ENCODE results near the gene RABGAP1L.
"Not testable (repeated sequence)": the region's sequence is repeated elsewhere in the genome, so short reads cannot be mapped to it uniquely, and the experiment has no call there.

The RABGAP1L gene

GRCh38 chr1:174623324-174624035, 464.2 kb downstream of the RABGAP1L start:
- no peak for DNase-seq

DNA sequence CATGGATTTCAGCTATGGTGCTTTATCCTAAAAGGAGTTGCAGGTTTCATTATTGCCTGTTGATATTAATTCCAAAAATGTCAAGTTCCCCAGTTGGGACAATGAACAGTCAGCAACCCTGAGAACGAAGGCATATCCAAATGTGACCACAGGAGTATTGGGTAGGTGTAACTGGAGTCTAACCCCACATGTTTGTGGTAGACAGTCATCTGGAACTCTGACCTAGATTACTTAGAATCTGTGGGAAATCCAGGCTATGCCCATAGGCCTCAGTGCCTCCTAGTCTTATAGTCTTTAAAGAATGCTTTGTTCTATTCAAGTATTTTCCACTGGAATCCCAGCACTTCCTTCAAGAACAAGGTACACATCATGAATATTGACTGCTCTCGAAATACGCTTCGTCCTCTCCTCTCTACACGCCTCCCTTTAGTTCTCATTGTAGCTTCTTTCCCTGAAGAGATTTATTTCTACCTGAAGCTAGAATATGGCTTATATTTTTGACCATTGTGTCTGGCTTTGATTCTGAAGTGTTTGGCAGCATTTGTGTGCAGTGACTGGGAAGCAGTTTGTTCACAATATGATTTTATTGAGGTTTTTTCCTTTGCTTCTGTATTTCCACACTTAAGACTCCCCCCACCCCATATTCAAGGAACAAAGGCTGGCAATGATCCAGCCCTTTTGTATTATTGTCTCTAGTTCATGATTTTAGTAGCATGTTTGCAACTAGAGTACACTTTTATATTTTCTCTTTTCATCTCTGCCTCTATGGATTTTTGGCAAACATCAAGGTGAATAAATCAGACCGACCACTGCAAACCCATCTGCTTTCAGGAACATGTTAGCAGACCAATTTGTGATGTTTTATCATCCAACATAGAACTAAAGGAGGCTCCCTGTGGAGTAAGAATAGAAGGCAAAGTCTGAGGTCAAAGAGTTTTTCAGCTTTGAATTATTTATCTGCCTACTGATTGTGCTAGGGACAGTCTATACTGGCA, 467.0 kb downstream of the RABGAP1L start:
- DNase-seq, result no peak

GRCh38 chr1:174637487-174637886, 478.2 kb downstream of the RABGAP1L start:
- no peak for DNase-seq

DNA sequence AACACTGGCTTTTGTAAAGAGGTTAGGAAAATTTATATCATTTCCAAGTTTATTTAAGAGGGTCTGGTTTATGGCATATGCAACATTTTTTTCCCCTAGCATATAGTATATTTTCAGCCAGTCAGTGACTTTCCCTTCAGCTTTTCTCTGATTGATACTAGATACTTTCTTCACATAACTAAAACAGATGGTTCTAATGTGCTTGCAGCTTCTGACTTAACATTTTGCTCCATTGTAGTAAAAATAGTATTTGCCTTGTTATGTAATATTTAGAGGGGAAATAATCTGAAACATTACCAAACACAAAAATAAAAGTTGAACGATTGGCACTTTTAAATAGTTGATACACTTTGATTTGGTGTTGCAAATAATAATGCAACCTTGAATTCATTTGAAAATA, 480.1 kb downstream of the RABGAP1L start:
- DNase-seq, result no peak

- no peak for DNase-seq
These were observed 481.5 kb downstream of the RABGAP1L start for GRCh38 chr1:174640783-174641182.

DNA sequence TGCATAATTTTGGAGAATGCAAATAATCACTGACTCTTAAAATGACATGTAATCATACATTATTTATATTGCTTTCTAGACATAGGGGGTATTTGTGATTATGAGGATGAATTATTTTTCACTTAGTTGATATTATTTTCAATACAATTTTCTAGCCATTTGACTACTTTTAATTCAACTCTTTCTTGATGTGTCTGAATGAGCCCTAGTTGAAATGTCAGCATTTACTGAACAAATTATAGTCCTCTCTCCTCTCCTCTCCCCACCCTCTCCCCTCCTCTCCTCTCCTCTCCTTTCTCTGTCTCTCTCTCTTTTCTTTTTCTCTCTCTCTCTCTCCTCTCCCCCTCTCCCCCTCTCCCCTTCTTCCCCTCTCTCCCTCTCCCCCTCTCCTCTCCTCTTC, 483.1 kb downstream of the RABGAP1L start:
- no peak for DNase-seq

- DNase-seq, result no peak
These were observed 483.9 kb downstream of the RABGAP1L start for GRCh38 chr1:174643206-174643605.

DNA sequence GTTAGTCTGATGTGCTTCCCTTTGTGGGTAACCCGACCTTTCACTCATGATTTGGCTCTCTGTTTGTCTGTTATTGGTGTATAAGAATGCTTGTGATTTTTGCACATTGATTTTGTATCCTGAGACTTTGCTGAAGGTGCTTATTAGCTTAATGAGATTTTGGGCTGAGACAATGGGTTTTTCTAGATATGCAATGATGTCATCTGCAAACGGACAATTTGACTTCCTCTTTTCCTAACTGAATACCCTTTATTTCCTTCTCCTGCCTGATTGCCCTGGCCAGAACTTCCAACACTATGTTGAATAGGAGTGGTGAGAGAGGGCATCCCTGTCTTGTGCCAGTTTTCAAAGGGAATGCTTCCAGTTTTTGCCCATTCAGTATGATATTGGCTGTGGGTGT, 490.3 kb downstream of the RABGAP1L start:
- not testable (repeated sequence) for DNase-seq

- DNase-seq, result no peak
These were observed 493.4 kb downstream of the RABGAP1L start for GRCh38 chr1:174652569-174653280.

DNA sequence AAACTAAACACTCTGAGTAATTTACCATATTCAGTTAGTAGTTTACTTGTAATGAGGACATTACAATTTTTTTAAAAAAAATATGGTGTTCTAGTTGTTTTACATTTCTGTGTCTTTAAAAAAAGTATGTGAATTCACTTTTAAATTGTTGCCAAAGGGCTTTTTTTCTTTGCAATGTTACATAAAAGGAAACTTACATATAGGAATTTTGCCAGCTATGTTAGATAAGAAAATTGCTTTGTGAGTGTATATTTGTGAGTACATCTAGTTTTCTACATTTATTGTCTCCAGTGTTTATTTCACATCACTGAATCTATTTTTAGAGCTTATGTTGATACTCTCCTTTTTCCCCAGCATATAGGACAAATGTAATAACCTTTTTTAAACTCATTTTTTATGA, 495.2 kb downstream of the RABGAP1L start:
- no peak for DNase-seq

DNA sequence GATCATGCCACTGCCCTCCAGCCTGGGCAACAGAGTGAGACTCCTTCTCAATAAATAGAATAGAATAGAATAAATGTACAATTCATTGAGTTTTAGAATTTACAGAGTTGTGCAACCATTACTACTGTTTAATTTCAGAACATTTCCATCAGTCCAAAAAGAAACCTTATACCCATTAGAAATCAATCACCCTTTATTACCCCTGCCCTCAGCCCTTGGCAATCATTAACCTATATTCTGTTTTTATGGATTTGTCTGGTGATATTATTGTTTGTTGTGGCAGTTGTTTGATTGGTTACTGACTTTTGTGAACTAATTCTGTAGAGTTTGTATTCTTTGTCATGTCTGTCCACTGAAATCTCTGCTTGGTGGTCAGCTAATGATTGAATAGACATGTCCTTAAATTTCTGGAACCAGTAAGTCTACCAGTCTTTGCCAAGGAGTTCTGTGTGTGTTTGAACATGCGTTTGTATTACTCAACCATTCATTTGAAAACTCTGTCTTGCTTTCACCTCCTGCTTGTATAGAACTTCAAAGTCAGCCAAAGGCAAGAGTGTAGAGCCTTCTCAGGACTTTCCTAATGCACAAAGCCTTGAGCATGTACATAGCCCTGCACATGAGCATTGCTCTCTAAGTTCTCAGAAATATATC, 497.2 kb downstream of the RABGAP1L start:
- DNase-seq, result no peak

DNA sequence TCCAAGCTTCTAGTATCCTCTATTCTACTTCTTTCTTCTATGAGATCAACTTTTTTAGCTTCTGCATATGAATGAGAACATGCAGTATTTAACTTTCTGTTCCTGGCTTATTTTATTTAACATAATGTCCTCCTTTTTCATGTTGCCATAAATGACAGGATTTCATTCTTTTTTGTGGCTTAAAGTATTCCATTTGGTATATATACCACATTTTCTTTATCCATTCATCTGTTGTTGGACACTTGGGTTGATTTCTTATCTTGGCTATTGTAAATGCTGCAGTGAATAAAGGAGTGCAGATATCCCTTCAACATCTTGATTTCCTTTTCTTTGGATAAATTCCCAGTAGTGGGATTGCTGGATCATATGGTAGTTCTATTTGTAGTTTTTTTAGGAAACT, 498.1 kb downstream of the RABGAP1L start:
- DNase-seq, result no peak

- DNase-seq, result no peak
These were observed 498.6 kb downstream of the RABGAP1L start for GRCh38 chr1:174657893-174658292.

DNA sequence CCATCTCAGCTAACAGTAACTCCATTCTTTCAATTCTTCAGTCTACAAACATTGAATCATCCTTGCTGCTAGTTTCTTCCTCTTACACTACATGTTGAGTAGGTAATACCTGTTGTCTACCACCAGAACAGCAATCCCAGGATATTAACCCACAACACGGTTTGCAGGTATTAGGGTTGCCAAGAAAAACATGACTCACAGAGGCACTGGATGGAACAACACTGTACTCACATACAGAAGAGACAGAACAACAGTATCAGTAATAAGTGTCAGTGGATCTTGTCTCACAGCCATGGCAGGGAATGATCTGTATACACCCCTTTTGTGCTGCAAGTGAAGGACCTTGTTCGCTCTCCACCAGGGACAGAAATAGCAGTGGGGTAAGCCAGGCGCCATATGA, 500.5 kb downstream of the RABGAP1L start:
- peak; percentile 86 for DNase-seq

GRCh38 chr1:174660476-174660875, 501.2 kb downstream of the RABGAP1L start:
- DNase-seq, result no peak

DNA sequence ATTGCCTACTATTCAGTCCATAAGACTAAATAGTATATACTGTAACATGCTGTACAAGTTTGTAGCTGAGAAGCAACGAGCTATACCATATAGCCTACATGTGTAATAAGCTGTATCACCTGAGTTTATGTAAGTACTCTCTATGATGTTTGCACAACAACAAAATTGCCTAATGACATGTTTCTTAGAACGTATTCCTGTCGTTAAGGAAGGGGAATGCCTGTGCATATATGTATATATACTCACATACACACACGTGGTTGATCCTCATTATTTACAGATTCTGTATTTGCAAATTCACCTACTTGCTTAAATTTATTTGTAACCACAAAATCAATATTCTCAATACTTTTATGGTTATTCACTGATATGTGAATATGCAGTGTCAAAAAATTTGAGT, 504.0 kb downstream of the RABGAP1L start:
- no peak for DNase-seq

DNA sequence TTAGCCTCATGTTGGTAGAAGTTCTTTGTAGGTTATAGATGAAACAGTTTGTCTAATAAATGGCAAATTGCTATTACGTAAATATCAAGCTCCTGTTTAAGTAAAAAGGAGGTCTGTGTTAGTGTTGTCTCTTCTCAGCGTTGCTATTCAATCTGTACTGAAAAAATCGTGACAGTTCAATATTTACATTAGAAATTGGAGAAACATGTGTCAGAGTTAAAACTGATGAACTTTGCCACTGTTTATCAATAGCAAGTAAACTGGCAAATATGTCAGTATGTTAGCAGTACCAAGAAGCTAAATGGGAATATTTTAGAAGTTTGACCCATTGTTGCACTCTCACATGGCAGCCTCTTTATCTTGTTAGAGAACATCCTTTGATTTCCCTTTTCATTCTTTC, 506.9 kb downstream of the RABGAP1L start:
- no peak for DNase-seq

- no peak for DNase-seq
These were observed 512.5 kb downstream of the RABGAP1L start for GRCh38 chr1:174671826-174672225.

DNA sequence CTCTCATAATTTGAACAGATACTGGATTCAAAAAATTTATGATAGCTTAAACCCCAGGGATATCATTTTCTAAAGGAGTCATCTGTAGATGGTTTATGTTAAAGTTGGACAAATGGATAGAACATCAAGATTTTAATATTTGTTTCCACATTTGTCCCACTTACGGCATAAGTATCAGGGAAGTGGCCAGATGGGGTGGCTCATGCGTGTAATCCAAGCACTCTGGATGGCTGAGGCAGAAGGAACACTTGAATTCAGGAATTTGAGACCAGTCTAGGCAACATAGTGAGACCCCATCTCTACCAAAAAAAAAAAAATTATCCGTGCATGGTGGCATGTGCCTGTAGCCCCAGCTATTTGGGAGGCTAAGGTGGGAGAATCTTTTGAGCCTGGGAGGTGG, 517.5 kb downstream of the RABGAP1L start:
- DNase-seq, result no peak

DNA sequence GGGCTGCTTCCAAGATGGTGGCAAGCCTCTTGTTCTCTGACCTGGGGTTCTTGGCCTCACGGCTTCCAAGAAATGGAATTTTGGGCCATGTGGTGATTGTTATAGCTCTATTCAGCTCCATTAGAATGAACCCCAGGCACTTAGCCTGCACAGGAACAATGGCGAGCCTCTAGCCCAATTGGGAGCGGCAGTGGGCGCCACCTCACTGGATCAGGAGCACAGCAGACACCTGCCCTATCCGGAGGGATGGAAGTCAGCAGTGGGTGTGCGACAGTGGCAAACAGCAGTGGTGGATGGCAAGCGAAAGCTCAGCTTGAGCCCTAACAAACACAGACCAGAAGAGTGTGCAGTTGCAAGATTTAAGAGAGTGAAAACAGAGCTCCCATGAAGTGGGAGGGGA, 519.3 kb downstream of the RABGAP1L start:
- DNase-seq, result no peak

- DNase-seq, result no peak
These were observed 520.8 kb downstream of the RABGAP1L start for GRCh38 chr1:174680101-174680500.

- no peak for DNase-seq
These were observed 523.2 kb downstream of the RABGAP1L start for GRCh38 chr1:174682419-174683008.
